ENCODE measurements around the gene DHH. TPM values are rescaled to one million over a fixed set of nuclear protein-coding genes. Genes with fewer than 3 reads are reported as not detected.

DHH gene
- total RNA-seq, 4 donors from 2014 or later = 0.23 to 0.45 (median 0.29) TPM; not detected in 1

GRCh38 chr12:49048953-49049352 is 45.6 kb downstream of the DHH start:
- no peak for TF ChIP-seq CTCF (IDR thresholded peaks at IDR 0.05)
- TF ChIP-seq POLR2A (IDR thresholded peaks at IDR 0.05) = no peak
- 93% methylated on average over 10 of the region's 10 CpGs for WGBS, 2 donors
- intact Hi-C loops (cut with DNase I; ENCODE audit: low total_unique reads) = no loop called here
- DNase-seq (ENCODE audit: low spot score in 2 of 2) = no peak
- H3K4me3 ChIP-seq (ENCODE audit: low read depth, poor library complexity, severe bottlenecking) = no peak overlapping the region

- 93 to 96% methylated on average over 12 of the region's 12 CpGs for WGBS, 2 donors
- no peak for DNase-seq (ENCODE audit: low spot score in 2 of 2)
- TF ChIP-seq POLR2A (IDR thresholded peaks at IDR 0.05) = no peak
- no peak for TF ChIP-seq CTCF (IDR thresholded peaks at IDR 0.05)
- H3K4me3 ChIP-seq (ENCODE audit: low read depth, poor library complexity, severe bottlenecking) = no peak overlapping the region
- intact Hi-C loops (cut with DNase I; ENCODE audit: low total_unique reads) = no loop called here
Observed at GRCh38 chr12:49046129-49046895, 48.3 kb downstream of the DHH start.

DNA sequence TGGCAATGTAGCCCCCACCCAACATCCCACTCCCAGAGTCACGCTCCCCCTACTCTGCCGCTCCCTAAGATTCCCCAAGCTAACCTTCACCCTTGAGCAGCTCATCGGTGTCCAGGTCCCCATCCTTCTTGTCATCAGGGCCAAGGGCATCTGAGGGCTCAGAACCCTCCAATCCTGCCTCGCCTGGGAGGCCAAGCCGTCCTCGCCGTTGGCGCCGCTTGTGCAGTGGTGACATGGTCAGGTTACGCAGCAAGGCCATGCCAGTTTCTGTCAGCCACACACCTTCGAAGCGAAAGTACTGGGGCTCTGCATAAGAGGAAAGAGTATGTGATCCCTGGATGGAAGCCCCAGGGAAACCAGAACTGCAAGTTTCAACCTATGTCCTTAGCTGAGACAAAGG is 49.9 kb downstream of the DHH start:
- TF ChIP-seq CTCF (IDR thresholded peaks at IDR 0.05) (no peak), POLR2A (IDR thresholded peaks at IDR 0.05) (no peak)
- DNase-seq (ENCODE audit: low spot score in 2 of 2) = no peak
- 96 to 98% methylated on average over 12 of the region's 12 CpGs for WGBS, 2 donors
- no peak overlapping the region for H3K4me3 ChIP-seq (ENCODE audit: low read depth, poor library complexity, severe bottlenecking)
- intact Hi-C loops (cut with DNase I; ENCODE audit: low total_unique reads) = no loop called here

GRCh38 chr12:49043856-49044258 is 50.7 kb downstream of the DHH start:
- intact Hi-C loops (cut with DNase I; ENCODE audit: low total_unique reads) = no loop called here
- no peak overlapping the region for H3K4me3 ChIP-seq (ENCODE audit: low read depth, poor library complexity, severe bottlenecking)
- DNase-seq (ENCODE audit: low spot score in 2 of 2) = no peak
- no peak for TF ChIP-seq POLR2A (IDR thresholded peaks at IDR 0.05)
- TF ChIP-seq CTCF (IDR thresholded peaks at IDR 0.05) = no peak
- 54 to 61% methylated on average over 11 of the region's 11 CpGs for WGBS, 2 donors

DNA sequence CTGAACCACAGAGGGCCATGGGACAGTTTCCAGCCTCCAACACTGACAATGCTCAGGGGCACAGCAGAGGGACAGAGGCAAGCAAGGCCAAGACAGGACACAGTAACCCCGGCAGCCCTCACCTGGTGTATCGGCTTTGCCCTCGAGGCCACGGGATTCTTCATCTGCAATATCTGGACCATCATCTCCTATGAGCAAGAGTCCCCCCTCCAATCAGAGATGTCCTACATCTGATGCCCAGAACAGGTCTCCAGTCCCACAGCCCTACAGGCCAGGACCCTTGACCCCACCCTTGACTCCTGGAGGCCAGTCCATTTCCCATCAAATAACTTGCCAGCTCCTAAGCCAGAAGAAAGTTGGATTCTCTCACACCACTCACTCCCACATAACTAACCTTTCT is 51.4 kb downstream of the DHH start:
- WGBS, 2 donors = 92 to 98% methylated on average over 2 to 4 of the region's 4 CpGs
- intact Hi-C loops (cut with DNase I; ENCODE audit: low total_unique reads) = no loop called here

More for the DNA sequence above, 51.4 kb downstream of the DHH start:
- H3K4me3 ChIP-seq (ENCODE audit: low read depth, poor library complexity, severe bottlenecking) = no peak overlapping the region
- TF ChIP-seq CTCF (IDR thresholded peaks at IDR 0.05) (no peak), POLR2A (IDR thresholded peaks at IDR 0.05) (no peak)
- DNase-seq (ENCODE audit: low spot score in 2 of 2) = no peak
